GM19372 (cell line): Measurements from ENCODE around the gene SIRT6.
"Not testable (repeated sequence)": the region's sequence is repeated elsewhere in the genome, so short reads cannot be mapped to it uniquely, and the experiment has no call there.

Source experiments
- ATAC-seq: cut with Tn5 transposase; IDR thresholded peaks from one replicate; pipeline ENCODE4 v1.9.1; 2021; ENCODE audit warnings: mild to moderate bottlenecking, low read depth, moderate library complexity; ENCODE audit not compliant: unreplicated experiment

SIRT6 gene

GRCh38 chr19:4182084-4182810, at the start of gene SIRT6, which contains the start of gene ANKRD24:
TSS of gene SIRT6 (minus strand) at chr19:4182563. CDS start at chr19:4182539, 24 bp downstream.
TSS of gene ANKRD24 (plus strand) at chr19:4182689. CDS start at chr19:4186426, 3,737 bp downstream.
- peak; percentile 87 for ATAC-seq

DNA sequence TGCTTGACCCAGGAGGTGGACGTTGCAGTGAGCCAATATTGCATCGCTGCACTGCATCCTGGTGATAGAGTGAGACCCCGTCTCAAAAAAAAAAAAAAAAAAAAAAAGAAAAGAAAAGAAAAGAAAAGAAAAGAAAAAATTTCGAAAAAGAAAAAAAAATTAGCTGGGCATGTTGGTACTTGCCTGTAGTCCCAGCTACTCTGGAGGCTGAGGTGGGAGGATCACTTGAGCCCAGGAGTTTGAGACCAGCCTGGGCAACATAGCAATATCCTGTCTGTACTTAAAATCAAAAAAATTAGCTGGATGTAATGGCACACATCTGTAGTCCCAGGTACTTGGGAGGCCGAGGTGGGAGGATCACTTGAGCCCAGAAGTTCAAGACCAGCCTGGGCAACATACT, 49.8 kb upstream of the SIRT6 start:
- ATAC-seq, result not testable (repeated sequence)

GRCh38 chr19:4231521-4231920, 49.2 kb upstream of the SIRT6 start:
- not testable (repeated sequence) for ATAC-seq

DNA sequence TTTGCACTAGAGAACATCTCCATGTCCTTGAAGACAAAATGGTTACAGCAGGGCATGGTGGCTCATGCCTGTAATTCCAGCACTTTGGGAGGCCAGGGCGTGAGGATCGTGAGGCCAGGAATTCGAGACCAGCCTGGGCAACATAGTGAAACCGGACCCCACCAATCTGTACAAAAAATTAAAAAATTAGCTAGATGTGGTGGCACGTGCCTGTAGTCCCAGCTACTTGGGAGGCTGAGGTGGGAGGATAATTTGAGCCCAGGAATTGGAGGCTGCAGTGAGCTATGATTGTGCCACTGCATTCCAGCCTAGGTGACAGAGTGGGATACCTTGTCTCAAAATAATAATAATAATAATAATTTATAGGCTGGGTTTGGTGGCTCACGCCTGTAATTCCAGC, 47.9 kb upstream of the SIRT6 start:
- not testable (repeated sequence) for ATAC-seq

DNA sequence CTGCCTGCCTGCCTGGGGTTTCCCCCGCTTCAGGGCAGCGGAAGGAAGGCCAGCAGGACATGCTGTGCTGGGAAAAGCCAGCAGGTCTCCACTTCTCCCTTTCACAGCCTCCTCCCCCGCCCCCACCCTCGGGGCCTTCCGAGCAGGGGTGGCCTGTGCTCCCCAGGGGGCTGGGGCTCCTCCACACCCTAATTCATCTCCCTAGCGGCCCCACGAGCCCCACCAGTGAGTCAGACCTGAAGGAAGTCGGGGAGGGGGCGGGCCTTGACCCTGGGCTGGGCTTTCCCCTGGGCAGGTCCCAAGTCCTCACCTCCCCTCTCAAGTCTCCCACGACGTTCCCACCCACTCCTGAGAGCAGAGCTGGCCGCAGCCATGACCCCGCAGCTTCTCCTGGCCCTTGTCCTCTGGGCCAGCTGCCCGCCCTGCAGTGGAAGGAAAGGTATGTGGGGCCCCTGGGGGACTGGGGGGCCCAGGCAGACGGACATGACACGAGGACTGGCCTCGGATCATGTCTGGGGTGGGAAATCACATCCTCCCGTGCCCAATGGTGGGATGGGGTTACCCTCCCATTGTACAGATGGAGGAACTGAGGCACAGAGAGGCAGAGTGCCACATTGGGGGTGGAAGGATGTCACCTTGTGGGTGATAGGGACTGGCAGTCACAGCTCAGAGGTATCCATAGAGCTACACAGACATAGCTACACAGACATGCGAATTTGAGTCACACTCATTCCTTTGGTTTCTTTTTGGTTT, 47.0 kb upstream of the SIRT6 start, which contains the start of gene EBI3:
Gene EBI3, plus strand, starts transcription at position 345 of the 753 bp plus-strand sequence. Its CDS starts 28 bp downstream, at position 373.
- no peak for ATAC-seq

- no peak for ATAC-seq
These were observed 46.4 kb upstream of the SIRT6 start for GRCh38 chr19:4228765-4229178.

GRCh38 chr19:4227771-4228170, 45.4 kb upstream of the SIRT6 start:
- ATAC-seq, result no peak

- no peak for ATAC-seq
These were observed 43.5 kb upstream of the SIRT6 start for GRCh38 chr19:4225885-4226284.

GRCh38 chr19:4224470-4224869, 42.1 kb upstream of the SIRT6 start:
- no peak for ATAC-seq

DNA sequence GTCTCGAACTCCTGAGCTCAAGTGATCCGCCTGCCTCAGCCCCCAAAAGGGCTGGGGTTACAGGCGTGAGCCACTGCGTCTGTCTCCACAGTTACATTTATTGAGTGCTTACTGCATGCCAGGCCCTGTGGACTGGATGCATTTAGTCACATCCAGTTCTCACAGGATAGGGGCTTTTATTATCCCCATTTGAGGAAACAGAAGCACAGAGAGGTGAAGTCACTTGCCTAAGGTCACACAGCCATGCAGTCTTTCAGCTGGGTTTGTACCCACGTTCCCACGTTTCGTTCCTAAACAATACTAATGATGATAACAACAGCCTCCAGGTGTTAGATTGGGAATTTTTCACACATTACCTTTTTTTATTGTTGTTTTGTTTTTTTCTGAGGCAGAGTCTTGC, 37.8 kb upstream of the SIRT6 start:
- no peak for ATAC-seq

DNA sequence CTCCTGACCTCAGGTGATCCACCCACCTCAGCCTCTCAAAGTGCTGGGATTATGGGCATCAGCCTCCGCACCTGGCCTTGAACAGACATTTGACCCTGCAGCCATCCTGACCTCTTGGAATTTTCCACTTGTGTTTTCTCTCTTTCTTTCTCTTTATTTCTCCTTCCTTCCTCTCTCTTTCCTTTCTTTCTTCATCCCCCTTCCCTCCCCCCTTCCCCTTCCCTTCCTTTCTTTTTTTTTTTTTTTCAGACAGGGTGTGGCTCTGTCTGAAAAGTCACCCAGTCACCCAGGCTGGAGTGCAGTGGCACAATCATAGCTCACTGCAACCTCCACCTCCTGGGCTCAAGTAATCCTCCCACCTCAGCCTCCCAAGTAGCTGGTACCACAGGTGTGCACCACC, 36.2 kb upstream of the SIRT6 start:
- not testable (repeated sequence) for ATAC-seq

GRCh38 chr19:4217429-4218264, 35.3 kb upstream of the SIRT6 start:
- ATAC-seq, result no peak

DNA sequence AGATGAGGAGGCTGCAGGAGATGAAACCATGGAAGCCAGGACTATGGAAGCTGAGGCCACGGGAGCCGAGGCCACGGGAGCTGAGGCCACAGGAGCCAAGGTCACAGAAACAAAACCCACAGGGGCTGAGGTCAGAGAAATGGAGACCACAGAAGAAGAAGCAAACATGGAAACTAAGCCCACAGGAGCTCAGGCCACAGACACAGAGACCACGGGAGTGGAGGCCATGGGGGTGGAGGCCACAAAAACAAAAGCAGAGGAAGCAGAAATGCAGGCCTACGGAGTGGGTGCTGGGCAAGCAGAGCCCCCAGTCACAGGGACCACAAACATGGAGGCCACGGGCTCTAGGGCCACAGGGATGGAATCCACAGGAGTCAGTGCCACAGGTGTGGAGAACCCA, 34.5 kb upstream of the SIRT6 start:
- no peak for ATAC-seq

DNA sequence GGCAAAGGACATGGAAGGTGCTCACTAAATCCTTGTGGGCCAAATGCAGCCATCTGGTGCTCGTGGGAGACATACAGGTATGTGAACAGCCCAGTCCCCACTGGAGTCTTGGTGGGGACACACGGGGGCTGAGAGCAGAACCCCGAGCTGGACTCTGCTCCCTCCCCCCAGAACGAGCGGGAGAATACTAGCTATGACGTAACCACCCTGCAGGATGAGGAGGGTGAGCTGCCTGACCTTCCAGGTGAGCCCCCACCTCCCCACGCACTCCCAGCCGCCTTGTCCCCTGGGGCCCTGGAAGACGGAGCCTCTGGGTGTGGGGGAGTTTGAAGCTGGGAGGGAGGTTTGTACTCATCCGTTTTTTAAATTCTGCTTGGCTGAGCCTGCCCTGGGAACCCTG, 33.4 kb upstream of the SIRT6 start:
- ATAC-seq, result no peak

- no peak for ATAC-seq
These were observed 30.8 kb upstream of the SIRT6 start for GRCh38 chr19:4213116-4213515.

GRCh38 chr19:4210166-4210731, 27.9 kb upstream of the SIRT6 start:
- ATAC-seq, result no peak

- ATAC-seq, result no peak
These were observed 26.2 kb upstream of the SIRT6 start for GRCh38 chr19:4208385-4209094.

DNA sequence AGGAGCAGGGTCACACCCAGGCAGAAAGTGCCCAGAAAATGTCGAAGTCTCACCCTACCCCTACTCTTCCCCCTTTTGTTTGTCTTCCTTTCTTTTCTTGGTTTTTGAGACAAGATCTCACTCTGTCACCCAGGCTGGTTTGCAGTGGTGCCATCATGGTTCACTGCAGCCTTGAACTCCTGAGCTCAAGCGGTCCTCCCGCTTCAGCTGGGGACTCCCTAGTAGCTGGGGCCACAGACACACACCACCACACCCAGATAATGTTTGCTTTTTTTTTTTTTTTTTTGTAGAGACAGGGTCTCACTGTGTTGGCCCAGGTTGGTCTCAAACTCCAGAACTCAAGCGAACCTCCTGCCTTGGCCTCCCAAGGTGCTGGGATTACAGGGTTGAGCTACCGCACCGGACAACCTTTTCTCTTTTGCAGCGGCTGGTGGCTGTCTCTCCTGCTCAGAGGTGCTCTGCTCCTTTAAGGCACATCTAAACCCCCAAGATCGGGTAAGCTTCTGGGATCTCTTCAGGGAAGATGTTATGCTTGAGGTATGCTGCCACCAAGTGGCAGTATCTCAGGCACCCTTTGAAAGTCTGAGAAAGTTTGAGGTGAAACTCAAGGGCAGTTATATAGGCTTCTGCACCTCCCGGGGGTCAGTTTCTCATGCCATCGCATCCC, 24.6 kb upstream of the SIRT6 start:
- no peak for ATAC-seq

DNA sequence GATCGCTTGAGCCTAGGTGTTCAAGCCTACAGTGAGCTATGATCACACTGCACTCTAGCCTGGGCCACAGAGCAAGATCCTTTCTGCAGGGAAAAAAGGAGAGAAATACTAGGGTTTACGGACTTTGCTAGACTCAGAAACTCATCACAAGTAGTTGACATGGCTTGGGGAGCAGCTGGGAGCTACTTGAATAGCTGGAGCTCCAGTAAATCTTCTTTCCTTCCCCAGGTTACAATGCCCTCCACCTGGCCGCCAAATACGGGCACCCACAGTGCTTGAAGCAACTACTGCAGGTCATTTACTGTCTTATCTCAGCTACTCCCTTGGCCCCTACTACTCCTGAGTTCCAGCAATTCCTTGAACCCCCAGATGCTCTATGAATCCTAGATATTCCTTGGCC, 19.4 kb upstream of the SIRT6 start:
- ATAC-seq, result no peak
